ENCODE measurements around the gene GAB4.

Gene GAB4

DNA sequence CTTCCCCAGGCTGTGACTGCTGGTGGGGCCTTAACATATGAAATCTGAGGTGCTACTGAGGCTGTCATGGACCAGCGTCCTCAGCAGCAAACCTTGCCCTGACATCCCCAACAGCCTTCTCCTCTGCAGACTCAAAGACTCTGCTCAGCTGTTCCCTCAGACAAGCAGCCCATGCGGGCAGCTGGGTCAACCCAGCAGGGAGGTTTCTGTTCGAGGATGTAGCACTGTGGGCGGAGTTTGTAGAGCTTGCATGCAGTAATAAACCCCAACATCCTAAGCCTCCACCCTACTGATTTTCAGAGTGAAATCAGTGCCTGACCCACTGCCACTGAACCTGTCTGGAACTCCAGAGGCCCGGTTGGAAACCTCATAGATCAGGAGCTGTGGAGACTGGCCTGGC lies 94.0 kb downstream of the GAB4 start:
- DNase-seq (ENCODE audit: low read depth in 2 of 2), result no peak

GRCh38 chr22:16912281-16912680 lies 95.7 kb downstream of the GAB4 start:
- DNase-seq (ENCODE audit: low read depth in 2 of 2), result no peak

All from stimulated activated CD4-positive, alpha-beta T cell treated with anti-CD3 and anti-CD28 coated beads, Interleukin-1b, Interleukin-23, amount 100 ng/mL, for 4 hours (primary cell).